ENCODE data around the gene NSUN7.
"Not testable (repeated sequence)": the region's sequence is repeated elsewhere in the genome, so short reads cannot be mapped to it uniquely, and the experiment has no call there.

NSUN7 gene, protein sequence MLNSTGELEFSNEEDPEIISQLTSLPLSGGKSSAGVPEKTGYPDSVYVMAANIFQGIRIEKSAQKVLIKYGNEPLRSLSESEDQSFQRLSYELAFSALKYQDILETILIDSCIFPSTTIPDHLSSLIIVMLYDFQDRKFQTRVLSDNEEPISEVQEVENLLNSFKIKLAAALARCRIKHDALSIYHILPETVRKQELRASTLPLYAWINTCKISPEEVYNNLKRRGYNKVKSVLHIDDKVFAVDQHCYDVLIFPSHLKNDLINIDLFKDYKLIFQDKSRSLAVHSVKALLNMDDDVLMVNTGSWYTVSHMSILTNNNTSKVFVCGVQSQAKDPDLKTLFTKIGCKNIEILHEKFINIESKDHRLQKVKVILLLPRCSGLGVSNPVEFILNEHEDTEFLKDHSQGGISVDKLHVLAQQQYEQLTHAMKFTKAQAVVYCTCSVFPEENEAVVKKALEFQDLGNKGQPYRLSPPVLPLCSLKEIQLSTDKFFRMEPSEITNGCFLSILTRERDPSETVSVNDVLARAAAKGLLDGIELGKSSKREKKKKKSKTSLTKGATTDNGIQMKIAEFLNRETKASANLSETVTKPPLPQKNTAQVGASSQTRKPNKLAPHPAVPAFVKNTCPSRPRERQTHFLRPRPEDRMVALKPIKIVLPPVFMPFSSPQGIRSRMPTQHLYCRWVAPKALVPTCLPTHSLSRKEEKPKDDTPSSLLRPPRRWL

DNA sequence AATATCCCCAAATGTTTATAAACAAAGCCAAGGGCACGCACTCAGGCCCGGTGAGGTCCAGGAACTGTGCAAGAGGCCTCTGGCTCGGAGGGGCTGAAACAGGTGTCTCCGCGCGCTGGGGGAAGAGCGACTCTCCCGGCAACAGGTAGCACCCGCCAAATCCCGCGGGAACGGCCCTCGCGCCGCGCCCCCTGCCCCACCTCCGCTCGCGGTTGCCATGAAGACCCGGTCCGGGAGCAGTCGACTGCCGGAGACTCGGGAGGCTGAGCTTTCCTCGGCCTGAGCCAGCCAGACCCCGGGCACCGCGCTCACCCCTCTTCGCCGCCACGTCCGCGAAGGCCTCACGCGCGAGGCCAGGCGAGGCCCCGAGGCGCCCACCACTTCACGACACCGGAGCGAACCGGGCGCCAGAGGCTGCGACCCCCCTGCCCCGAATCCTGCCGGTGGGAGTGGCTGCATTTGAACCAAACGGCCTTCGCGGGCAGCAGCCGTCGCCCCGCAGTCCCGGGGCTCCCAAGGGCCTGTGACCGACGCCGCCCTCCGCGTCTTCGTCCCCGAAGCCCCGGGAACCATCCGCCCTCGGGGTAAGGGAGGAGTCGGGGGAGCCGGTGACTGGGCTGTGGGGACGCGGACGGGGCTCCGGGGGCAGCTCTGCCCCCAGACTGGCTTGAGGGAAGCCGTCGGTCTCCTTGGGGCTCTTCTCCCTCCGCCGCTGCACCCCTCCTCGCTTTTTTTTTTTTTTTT lies at the start of gene NSUN7:
Gene NSUN7 (plus strand): TSS at position 239 of the 744 bp plus-strand sequence. CDS start 739 bp downstream, outside the sequence.
- DNase-seq, result peak; percentile 79 to 88

DNA sequence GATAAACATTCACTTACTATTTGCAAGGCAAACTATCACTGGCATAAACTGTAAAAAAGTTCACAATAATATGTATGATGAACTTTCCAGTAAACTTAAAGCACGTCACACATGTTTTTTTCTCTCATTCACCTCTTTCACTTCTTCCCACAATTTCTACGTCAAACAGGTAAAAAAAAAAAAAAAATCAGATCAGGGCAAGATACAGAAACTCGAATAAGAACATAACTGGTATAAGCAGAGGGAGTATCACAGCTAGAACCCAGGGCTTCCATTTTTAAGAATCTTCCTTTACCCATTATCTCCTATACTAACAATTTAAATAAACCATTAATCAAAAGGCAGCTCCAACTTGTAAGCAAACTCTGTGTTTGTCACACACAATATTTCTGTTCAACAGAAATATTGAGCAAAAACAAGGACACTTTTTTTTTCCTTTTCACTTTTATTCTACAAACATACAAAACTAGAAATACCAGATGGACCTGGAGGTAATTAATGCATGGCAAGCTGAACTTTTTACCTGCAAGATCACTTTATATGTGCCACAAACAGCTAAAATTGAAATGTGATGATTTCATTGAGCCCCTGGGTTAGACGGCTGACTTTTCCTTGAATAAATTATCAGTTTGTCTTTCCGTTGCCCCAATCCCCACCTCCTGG lies 47.5 kb upstream of the NSUN7 start:
- no peak for DNase-seq

- no peak for DNase-seq
These were observed 47.0 kb upstream of the NSUN7 start for GRCh38 chr4:40702800-40703151.

GRCh38 chr4:40704073-40704472 lies 45.7 kb upstream of the NSUN7 start:
- DNase-seq, result no peak

GRCh38 chr4:40710484-40711254 lies 39.1 kb upstream of the NSUN7 start:
- no peak for DNase-seq

- not testable (repeated sequence) for DNase-seq
These were observed 36.8 kb upstream of the NSUN7 start for GRCh38 chr4:40713001-40713400.

DNA sequence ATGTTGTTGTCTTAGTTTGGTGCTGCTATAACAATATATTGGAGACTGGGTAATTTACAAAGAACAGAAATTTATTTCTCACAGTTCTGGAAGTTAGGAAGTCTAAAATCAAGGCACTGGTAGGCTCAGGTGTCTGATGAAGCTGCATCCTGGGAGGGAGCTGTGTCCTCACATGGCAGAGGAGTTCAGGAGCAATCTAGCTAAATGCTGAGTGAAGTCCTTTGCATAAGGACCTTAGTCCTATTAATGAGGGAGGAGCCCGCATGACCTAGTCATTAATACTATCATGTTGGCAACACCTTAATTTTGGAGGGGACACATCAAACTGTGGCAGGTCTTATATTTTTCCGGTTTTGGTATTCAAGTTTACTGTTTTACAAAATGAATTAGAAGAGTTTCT lies 36.0 kb upstream of the NSUN7 start:
- DNase-seq, result no peak

GRCh38 chr4:40718586-40718985 lies 31.2 kb upstream of the NSUN7 start:
- peak in 1 of 2 experiments; percentile 4 for DNase-seq

DNA sequence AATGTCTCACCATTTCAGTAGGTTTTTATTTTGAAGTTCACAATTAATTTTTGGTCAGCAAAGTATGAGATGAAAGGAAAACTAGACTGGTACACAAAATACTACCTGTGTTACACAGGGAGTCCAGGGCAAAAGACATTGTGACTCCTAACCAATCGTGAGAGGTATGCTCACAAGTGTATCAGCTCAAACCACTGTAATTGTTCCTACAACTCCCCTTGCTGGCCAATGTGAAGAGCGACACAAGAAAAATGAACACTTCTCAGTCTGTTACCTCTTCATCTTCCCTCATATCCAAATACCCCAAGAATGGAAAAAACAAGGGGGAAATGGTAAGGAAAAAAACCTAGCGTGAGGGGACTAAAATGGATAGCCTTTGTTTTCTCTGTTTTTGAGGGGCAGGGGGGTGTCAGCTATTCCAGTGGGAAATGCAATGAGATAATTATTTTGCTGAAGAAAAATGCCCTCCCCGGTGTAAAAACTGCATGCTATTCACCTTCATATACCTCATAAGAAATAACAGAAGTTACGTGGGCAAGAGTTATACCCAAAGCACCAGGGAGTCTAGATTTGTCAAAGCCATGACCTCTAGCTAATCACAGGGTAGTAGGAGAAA lies 30.6 kb upstream of the NSUN7 start:
- DNase-seq, result peak in 1 of 2 experiments; percentile 33

- DNase-seq, result no peak
These were observed 29.4 kb upstream of the NSUN7 start for GRCh38 chr4:40720351-40720750.

GRCh38 chr4:40720916-40721315 lies 28.8 kb upstream of the NSUN7 start:
- no peak for DNase-seq

- no peak for DNase-seq
These were observed 28.0 kb upstream of the NSUN7 start for GRCh38 chr4:40721730-40722171.

GRCh38 chr4:40722576-40723161 lies 27.1 kb upstream of the NSUN7 start:
- DNase-seq, result no peak

DNA sequence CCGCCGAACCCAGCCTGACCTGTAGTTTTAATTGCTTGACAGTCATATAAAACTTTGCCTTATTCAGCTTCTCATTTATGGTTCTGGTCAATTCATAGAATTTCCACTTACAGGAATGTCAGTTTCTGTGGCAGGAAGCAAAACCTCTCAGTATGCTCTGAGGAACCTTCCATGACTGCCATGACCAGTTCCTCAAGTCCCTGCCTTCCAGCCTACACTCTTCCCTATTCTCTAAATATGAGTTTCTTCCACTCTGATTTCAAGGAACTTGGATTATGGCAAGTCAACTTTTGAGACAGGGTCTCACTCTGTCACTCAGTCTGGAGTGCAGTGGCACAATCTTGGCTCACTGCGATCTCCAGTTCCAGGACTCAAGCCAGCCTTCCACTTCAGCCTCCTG lies 26.0 kb upstream of the NSUN7 start:
- DNase-seq, result no peak

GRCh38 chr4:40728333-40728732 lies 21.4 kb upstream of the NSUN7 start:
- no peak for DNase-seq

DNA sequence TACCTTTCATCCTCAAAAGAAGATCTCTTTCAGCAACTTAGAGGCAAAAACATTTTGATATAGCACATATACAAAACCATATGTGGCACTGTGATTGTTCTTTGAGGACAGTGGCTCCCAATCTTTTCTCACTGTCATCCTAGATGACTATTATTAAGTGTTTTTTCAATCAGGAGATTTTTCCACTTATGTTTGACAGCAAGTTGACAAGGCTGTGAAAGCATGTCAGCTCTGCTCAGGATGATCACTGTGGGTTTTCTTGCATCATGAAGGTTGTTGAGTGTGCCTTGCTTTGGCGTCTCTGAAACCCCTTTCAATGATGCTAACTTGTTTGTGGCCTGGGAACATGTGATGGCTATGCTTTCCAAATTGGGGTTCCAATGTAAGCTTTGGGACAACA lies 20.2 kb upstream of the NSUN7 start:
- no peak for DNase-seq

GRCh38 chr4:40730091-40730679 lies 19.6 kb upstream of the NSUN7 start:
- no peak for DNase-seq

DNA sequence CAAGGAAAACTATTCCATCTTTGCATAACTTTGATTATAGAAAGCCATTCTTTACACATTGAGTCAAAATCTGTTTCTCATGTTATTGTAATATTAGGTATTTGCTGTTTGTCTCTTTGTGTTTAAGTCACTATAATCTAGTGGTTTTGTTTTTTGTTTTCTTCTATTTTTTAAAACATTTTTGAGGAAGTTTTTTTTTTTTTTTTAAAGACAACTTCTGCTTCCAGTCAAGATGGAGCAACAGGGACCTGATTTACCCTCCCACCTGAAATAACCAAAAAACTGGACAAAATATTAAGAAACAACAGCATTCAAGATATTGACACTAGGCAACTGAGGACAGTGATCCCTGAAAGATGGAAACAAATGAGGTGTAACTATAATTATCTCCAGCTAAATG lies 18.4 kb upstream of the NSUN7 start:
- DNase-seq, result no peak

- DNase-seq, result peak; percentile 12 to 45
These were observed 17.9 kb upstream of the NSUN7 start for GRCh38 chr4:40731792-40732245.

GRCh38 chr4:40733752-40734151 lies 16.0 kb upstream of the NSUN7 start:
- no peak for DNase-seq

- no peak for DNase-seq
These were observed 15.3 kb upstream of the NSUN7 start for GRCh38 chr4:40734497-40734896.
